ENCODE results near the gene TLK1. TPM values are rescaled to one million over a fixed set of nuclear protein-coding genes. Genes with fewer than 3 reads are reported as not detected.
"Not testable (repeated sequence)": the region's sequence is repeated elsewhere in the genome, so short reads cannot be mapped to it uniquely, and the experiment has no call there.

TLK1 gene
- polyA plus RNA-seq, 1 experiment: 28.3 TPM

GRCh38 chr2:171166328-171166983, 5.8 kb upstream of the TLK1 start:
- POLR2A ChIA-PET: interaction anchor here (0.5 kb wide), 1 partner anchor 375 kb away, joined by 8 read pairs; no protein-coding TSS in a partner anchor
- CTCF ChIA-PET: interaction anchor here (0.6 kb wide), 1 partner anchor 250 kb away, joined by 4 read pairs; no protein-coding TSS in a partner anchor
- H3K27ac ChIP-seq (ENCODE audit: low read depth, low read length): no peak overlapping the region
- no peaks in the 10 kb centered on the region for H3K9me3 ChIP-seq (ENCODE audit: control insufficient read depth, insufficient read depth, low read length)
- no peak overlapping the region for H3K4me3 ChIP-seq (ENCODE audit: low read depth, low read length)
- no peaks in the 10 kb centered on the region for H3K27me3 ChIP-seq (ENCODE audit: control insufficient read depth, insufficient read depth, low read length)
- DNase-seq (ENCODE audit: low read depth, low spot score): no peak
- no peak for TF ChIP-seq CTCF (IDR thresholded peaks at IDR 0.05; ENCODE audit: low read depth, low read length)

GRCh38 chr2:171165967-171166327, 5.3 kb upstream of the TLK1 start:
- DNase-seq (ENCODE audit: low read depth, low spot score): no peak
- no peak overlapping the region for H3K27ac ChIP-seq (ENCODE audit: low read depth, low read length)
- no peak overlapping the region for H3K4me3 ChIP-seq (ENCODE audit: low read depth, low read length)
- H3K27me3 ChIP-seq (ENCODE audit: control insufficient read depth, insufficient read depth, low read length): no peaks in the 10 kb centered on the region
- ChIA-PET POLR2A (no interaction called here), CTCF (interaction anchor here (0.6 kb wide), 1 partner anchor 251 kb away, joined by 4 read pairs; no protein-coding TSS in a partner anchor)
- TF ChIP-seq CTCF (IDR thresholded peaks at IDR 0.05; ENCODE audit: low read depth, low read length): no peak
- no peaks in the 10 kb centered on the region for H3K9me3 ChIP-seq (ENCODE audit: control insufficient read depth, insufficient read depth, low read length)

- no peak for DNase-seq (ENCODE audit: low read depth, low spot score)
- ChIA-PET POLR2A (interaction anchor here (0.7 to 1.2 kb wide), 2 partner anchors 60 to 164 kb away, joined by 3 to 5 read pairs; no protein-coding TSS in a partner anchor), CTCF (interaction anchor here (1.4 to 2.0 kb wide), 2 partner anchors 76 to 253 kb away, joined by 5 to 8 read pairs; no protein-coding TSS in a partner anchor)
- no peak for TF ChIP-seq CTCF (IDR thresholded peaks at IDR 0.05; ENCODE audit: low read depth, low read length)
- H3K27me3 ChIP-seq (ENCODE audit: control insufficient read depth, insufficient read depth, low read length): no peaks in the 10 kb centered on the region
- H3K4me3 ChIP-seq (ENCODE audit: low read depth, low read length): no peak overlapping the region
- H3K9me3 ChIP-seq (ENCODE audit: control insufficient read depth, insufficient read depth, low read length): no peaks in the 10 kb centered on the region
- no peak overlapping the region for H3K27ac ChIP-seq (ENCODE audit: low read depth, low read length)
These were observed 2.6 kb upstream of the TLK1 start for GRCh38 chr2:171163261-171163660.

GRCh38 chr2:171162522-171163197, 2.0 kb upstream of the TLK1 start:
- H3K27me3 ChIP-seq (ENCODE audit: control insufficient read depth, insufficient read depth, low read length); H3K9me3 ChIP-seq (ENCODE audit: control insufficient read depth, insufficient read depth, low read length); DNase-seq (ENCODE audit: low read depth, low spot score); POLR2A ChIA-PET; H3K27ac ChIP-seq (ENCODE audit: low read depth, low read length); CTCF ChIA-PET; H3K4me3 ChIP-seq (ENCODE audit: low read depth, low read length): not testable (repeated sequence)

GRCh38 chr2:171160956-171161740, 455 bp upstream of the TLK1 start:
- ChIA-PET POLR2A (interaction anchor here (0.6 to 0.7 kb wide), 2 partner anchors 139 to 370 kb away, joined by 3 to 5 read pairs; no protein-coding TSS in a partner anchor), CTCF (interaction anchor here (0.6 to 0.8 kb wide), 3 partner anchors 17 to 272 kb away, joined by 3 to 5 read pairs (median 3); partner anchors contain the start of gene METTL8)
- H3K9me3 ChIP-seq (ENCODE audit: control insufficient read depth, insufficient read depth, low read length): no peaks in the 10 kb centered on the region
- H3K27ac ChIP-seq (ENCODE audit: low read depth, low read length): peak overlapping the region; percentile 53
- H3K27me3 ChIP-seq (ENCODE audit: control insufficient read depth, insufficient read depth, low read length): no peaks in the 10 kb centered on the region
- peak overlapping the region; percentile 82 for H3K4me3 ChIP-seq (ENCODE audit: low read depth, low read length)
- DNase-seq (ENCODE audit: low read depth, low spot score): peak; percentile 29
- no peak for TF ChIP-seq CTCF (IDR thresholded peaks at IDR 0.05; ENCODE audit: low read depth, low read length)

All from AG04450 (cell line).